Mesenteric fat pad (tissue), 1 donor: ENCODE measurements around the gene MKRN2. TPM values are rescaled to one million over a fixed set of nuclear protein-coding genes. Genes with fewer than 3 reads are reported as not detected.
"Not testable (repeated sequence)": the region's sequence is repeated elsewhere in the genome, so short reads cannot be mapped to it uniquely, and the experiment has no call there.

Experiments used
- DNase-seq: peaks from one replicate; pipeline ENCODE4 v3.0.0-alpha.2; 2020; ENCODE audit warnings: low spot score
- total RNA-seq: library from RNA; stranded (reverse); fragmentation: NEBNext Ultra II Directional; extraction: Animal tissue kit (Norgen Biotek cat#: 25700); gene quantifications from one replicate; pipeline ENCODE4 v1.2.1, GENCODE V29; 2021
- donor health status: DM: yes; HTN: yes; CAD: no.

MKRN2 gene
- total RNA-seq, 1 donor from 2014 or later = 26.6 TPM

- no peak for DNase-seq
These were observed 73.4 kb downstream of the MKRN2 start for GRCh38 chr3:12630292-12630691.

DNA sequence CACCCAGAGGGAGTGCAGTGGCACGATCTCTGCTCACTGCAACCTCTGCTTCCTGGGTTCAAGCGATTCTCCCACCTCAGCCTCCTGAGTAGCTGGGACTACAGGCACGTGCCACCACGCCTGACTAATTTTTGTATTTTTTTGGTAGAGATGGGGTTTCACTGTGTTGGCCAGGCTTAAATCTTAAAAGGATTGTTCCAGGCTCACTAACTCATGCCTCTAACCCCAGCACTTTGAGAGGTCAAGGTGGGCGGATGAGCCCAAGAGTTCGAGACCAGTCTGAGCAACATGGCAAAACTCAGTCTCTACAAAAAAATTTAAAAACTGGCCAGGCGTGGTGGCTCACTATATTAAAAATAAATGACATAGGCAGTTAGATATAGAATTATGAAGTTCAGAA is 74.0 kb downstream of the MKRN2 start:
- DNase-seq = not testable (repeated sequence)

GRCh38 chr3:12632523-12632922 is 75.6 kb downstream of the MKRN2 start:
- no peak for DNase-seq

DNA sequence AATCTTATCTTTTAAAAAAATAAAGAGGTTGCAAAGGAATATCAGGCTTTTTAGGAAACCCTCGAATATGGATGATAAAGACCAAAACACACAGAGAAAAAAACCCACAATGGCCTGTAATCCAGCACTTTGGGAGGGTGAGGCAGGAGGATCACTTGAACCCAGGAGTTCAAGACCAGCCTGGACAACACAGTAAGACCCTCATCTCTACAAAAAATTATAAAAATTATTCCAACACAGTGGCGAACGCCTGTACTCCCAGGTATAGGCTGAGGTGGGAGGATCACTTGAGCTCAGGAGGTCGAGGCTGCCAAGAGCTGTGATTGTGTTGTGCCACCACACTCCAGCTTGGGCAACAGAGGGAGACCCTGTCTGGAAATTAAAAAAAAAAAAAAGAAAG is 76.2 kb downstream of the MKRN2 start:
- DNase-seq = no peak

Other genes with a start within 250 kb of the MKRN2 start
- 24.9 TPM for gene TSEN2, start 72.6 kb upstream of the MKRN2 start, total RNA-seq
- gene MKRN2OS, start 11.6 kb upstream of the MKRN2 start, total RNA-seq = not detected
- 92.1 TPM for gene RAF1, start 107.0 kb downstream of the MKRN2 start, total RNA-seq
- not detected for gene TMEM40, start 202.2 kb downstream of the MKRN2 start, total RNA-seq
- gene CAND2, start 239.6 kb downstream of the MKRN2 start, total RNA-seq = 1.7 TPM